Astrocyte of the cerebellum (primary cell): ENCODE results near the gene GPSM1.

Source experiments
- DNase-seq: peaks from one replicate; pipeline ENCODE4 v3.0.0-alpha.2; 2011; ENCODE audit warnings: low read depth
- H3K4me3 ChIP-seq: 2 replicates; pipeline ENCODE4 v1.5.1; 2011; ENCODE audit warnings: mild to moderate bottlenecking, low read depth, low read length, moderate library complexity
- in situ Hi-C: cut with HindIII; loops from 2 replicates; pipeline ENCODE4 v1.10.0; 2017; ENCODE audit warnings: low sequenced_read_pairs
- TF ChIP-seq, protein P1 (sequence below): IDR thresholded peaks from 2 replicates; pipeline ENCODE4 v1.5.1; 2012; ENCODE audit warnings: low read length, low read depth, moderate library complexity, mild to moderate bottlenecking; ENCODE audit errors: missing control alignments

GPSM1 gene

DNA sequence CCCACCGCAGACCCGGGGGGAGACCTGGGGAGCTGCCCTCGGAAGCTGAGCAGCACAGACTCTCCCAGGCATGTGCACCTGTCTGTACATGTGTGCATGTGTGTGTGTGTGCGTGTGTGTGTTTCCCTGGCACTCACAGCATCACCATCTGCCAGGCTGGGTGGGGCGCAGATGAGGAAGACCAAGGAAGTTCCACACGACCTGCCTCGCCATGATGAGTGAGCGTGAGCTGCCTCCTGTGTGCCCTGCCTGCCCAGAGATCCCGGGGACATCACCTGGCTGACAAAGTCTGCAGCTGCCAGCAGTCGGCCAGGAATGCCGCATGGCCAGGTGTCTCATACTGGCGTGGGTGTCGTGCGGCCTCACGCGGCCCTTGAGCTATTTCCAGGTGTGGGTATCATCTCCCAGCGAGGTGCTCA is 4.0 kb upstream of the GPSM1 start:
- H3K4me3 ChIP-seq = no peak overlapping the region
- in situ Hi-C loops = no loop called here
- TF ChIP-seq, protein P1, sequence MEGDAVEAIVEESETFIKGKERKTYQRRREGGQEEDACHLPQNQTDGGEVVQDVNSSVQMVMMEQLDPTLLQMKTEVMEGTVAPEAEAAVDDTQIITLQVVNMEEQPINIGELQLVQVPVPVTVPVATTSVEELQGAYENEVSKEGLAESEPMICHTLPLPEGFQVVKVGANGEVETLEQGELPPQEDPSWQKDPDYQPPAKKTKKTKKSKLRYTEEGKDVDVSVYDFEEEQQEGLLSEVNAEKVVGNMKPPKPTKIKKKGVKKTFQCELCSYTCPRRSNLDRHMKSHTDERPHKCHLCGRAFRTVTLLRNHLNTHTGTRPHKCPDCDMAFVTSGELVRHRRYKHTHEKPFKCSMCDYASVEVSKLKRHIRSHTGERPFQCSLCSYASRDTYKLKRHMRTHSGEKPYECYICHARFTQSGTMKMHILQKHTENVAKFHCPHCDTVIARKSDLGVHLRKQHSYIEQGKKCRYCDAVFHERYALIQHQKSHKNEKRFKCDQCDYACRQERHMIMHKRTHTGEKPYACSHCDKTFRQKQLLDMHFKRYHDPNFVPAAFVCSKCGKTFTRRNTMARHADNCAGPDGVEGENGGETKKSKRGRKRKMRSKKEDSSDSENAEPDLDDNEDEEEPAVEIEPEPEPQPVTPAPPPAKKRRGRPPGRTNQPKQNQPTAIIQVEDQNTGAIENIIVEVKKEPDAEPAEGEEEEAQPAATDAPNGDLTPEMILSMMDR = no peak
- no peak for DNase-seq

DNA sequence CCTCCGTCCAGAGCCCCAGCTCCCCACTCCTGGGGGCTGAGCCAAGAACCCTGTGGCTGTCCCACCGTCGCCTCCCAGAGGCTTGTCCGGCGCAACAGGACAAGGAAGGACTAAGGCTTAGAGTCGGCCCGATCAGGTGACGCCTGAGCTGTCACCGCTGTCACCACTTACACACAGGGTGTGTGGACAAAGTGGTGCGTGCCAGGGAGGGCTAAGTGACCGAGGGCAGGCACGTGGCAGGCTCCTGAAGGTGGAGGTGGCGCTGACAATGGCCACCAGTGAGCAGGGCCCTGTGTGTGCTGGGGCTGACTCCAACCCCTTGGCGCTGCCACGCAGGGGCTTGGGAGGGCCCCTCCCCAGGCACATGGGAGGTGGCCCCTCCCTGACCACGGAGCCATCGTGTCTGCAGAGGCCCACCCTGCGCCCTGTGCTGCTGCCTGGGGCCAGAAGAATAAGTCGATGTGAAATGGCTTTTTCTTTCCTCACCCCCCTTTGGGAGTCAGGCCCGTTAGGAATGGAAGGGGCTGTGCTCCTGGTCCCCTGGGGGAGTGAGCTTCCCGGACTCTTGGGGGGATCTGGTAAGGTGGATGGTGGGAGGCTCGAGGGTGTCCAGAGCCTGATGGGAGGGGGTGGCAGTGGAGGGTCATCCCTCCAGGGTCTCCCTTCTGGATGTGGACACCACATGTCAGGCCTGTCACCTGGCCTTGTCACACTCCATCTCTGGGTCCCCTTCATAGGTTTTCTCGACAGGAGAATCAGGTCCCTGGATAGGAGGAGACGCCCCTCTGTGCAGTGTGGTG is 2.6 kb upstream of the GPSM1 start:
- no peak overlapping the region for H3K4me3 ChIP-seq
- TF ChIP-seq, protein P1 = no peak
- no peak for DNase-seq
- in situ Hi-C loops = no loop called here

DNA sequence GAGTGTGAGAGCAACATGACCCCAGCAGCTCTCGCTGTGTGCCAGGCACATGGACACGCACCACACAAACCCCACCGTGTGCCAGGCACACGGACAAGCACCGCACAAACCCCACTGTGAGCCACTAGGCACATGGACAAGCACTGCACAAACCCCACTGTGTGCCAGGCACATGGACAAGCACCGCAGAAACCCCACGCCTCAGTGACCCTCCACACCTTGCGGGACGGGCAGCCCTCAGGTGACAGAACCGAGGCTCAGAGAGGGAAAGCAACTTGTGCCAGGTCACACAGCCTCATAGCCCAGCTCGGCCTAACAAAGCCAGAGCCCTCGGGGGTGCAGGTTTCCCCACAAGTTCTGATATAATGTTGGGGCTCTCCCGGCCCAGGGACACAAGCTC is 2.0 kb upstream of the GPSM1 start:
- DNase-seq = no peak
- no peak overlapping the region for H3K4me3 ChIP-seq
- in situ Hi-C loops = no loop called here
- TF ChIP-seq, protein P1 = no peak

DNA sequence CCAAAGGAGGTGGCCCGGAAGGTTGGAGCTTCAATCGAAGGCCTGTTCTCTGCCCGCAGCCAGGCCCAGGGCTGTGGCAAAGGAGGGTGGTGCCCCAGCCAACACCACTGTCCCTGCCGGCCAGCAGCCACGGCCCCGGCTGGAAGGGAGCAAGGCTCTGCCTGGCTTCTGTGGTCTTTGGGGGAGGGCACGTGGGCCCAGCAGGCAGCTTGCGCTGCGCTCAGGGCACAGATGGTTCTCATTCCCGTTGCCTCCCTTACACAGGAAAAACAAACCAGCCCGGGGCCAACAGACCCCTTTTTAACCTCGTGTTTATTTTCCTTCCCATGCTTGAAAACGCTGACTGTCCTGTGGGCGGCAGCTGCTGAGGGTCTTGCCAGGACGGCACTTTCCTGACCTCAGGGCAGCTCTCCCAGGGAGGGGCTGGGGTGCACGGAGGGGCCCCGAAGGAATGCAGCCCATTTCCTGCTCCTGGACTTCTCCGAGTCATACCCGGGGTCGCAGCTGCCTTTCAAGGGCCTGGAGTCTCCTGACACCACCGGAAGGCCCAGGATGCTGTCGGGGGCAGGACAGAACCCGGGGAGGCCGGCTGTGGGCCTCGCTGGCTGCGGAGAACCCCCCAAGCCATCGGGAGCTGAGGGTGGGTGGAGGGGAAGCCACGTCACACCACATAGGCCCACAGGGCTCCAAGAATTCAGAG is 1.1 kb upstream of the GPSM1 start:
- no peak overlapping the region for H3K4me3 ChIP-seq
- in situ Hi-C loops = no loop called here
- TF ChIP-seq, protein P1 = no peak

DNA sequence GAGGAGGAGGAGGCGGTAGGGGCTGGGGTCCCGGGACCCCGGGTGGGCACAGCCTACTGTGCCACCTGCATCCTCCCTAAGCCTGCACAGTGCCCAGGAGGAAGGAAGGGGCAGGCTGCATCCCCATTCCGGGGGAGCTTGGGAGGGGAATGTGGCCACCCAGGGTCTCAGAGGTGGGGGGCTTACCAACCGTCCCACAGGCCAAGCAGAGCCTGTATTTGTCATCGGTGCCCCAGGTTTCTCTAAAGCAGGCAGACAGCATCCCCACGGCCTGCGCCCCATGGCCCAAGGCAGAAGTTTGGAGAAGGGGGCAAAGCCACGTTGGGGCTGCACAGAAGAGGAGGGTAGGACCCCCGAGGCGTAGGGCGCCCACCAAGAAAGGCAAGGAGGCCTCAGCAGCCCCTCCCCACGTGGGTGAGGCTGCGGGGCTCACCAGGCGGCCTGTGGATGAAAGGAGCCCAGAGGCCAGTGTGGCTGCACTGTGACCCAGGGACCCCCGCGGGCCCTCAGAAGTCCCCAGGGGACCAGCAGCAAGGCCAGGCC is 507 bp upstream of the GPSM1 start:
- in situ Hi-C loops = no loop called here
- no peak for DNase-seq
- TF ChIP-seq, protein P1 = no peak
- peak overlapping the region; percentile 67 for H3K4me3 ChIP-seq

More for the DNA sequence above, 1.1 kb upstream of the GPSM1 start:
- peak; percentile 49 for DNase-seq

DNA sequence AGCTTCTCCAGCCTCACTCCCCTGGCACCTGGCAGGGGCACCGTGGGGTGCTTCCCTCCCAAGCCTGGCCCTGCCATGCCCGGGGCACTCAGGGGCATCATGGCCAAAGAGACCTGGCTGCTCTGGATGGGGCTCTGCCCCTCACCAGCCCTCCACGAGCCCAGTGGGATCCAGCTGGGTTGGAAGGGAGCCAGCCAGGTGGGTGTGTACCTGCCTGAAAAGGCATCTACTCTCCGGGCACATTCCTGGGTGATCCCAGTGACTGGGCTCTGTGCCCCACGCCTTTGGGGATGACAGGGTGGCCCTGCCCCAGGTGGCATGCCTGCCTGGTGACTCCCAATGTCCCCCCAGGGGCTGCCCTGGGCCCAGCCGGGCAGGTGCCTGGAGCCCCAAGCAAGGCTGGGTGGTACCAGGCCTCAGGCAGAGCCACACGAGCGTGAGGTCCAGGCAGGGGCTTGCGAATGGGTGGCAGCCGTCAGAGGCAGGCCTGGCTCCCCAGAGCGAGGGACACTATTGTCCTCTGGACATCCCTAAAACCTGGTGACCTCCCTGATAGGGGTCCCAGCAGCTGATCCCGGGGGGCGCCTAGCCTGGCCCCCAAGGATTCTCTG is 777 bp downstream of the GPSM1 start:
- in situ Hi-C loops = no loop called here
- TF ChIP-seq, protein P1 = no peak
- no peak for DNase-seq

More for the DNA sequence above, 777 bp downstream of the GPSM1 start:
- H3K4me3 ChIP-seq = peak overlapping the region; percentile 67
